Urothelium cell line (cell line): ENCODE data around the gene TCFL5.
A peak's percentile ranks its signal among the peaks of the same experiment; 100 is the strongest.

Source experiments
- DNase-seq: peaks from one replicate; pipeline ENCODE4 v3.0.0; 2011; ENCODE audit warnings: low spot score, mixed read lengths
- FAIRE-seq: peaks from 2 replicates; lab custom pipeline; 2011; peaks lifted over from hg19 to GRCh38; lab: Jason Lieb, UNC

Gene TCFL5

GRCh38 chr20:62801284-62802010 lies 60.2 kb downstream of the TCFL5 start:
- FAIRE-seq (no peak), DNase-seq (no peak)

GRCh38 chr20:62800314-62801259 lies 61.0 kb downstream of the TCFL5 start:
- no peak for DNase-seq
- FAIRE-seq: no peak

- no peak for FAIRE-seq
- no peak for DNase-seq
Measured at GRCh38 chr20:62799873-62800272, 61.7 kb downstream of the TCFL5 start.

- FAIRE-seq: no peak
- no peak for DNase-seq
Measured at GRCh38 chr20:62799459-62799858, 62.2 kb downstream of the TCFL5 start.

- DNase-seq: no peak
- no peak for FAIRE-seq
Measured at GRCh38 chr20:62799036-62799435, 62.6 kb downstream of the TCFL5 start.

GRCh38 chr20:62797671-62798532 lies 63.7 kb downstream of the TCFL5 start:
- FAIRE-seq: no peak
- DNase-seq: no peak

GRCh38 chr20:62796699-62797491 lies 64.7 kb downstream of the TCFL5 start:
- DNase-seq: no peak
- no peak for FAIRE-seq

- no peak for FAIRE-seq
- no peak for DNase-seq
Measured at GRCh38 chr20:62795023-62795761, 66.4 kb downstream of the TCFL5 start.

GRCh38 chr20:62794007-62794724 lies 67.5 kb downstream of the TCFL5 start:
- peak; percentile 81 for FAIRE-seq

GRCh38 chr20:62793757-62794006 lies 67.9 kb downstream of the TCFL5 start:
- no peak for FAIRE-seq

More at GRCh38 chr20:62794007-62794724, 67.5 kb downstream of the TCFL5 start:
- peak; percentile 99 for DNase-seq

GRCh38 chr20:62792940-62793756 lies 68.5 kb downstream of the TCFL5 start:
- FAIRE-seq: no peak
- no peak for DNase-seq

More at GRCh38 chr20:62793757-62794006, 67.9 kb downstream of the TCFL5 start:
- no peak for DNase-seq

GRCh38 chr20:62792182-62792939 lies 69.3 kb downstream of the TCFL5 start:
- peak; percentile 58 for DNase-seq
- no peak for FAIRE-seq

GRCh38 chr20:62791301-62792181 lies 70.1 kb downstream of the TCFL5 start:
- FAIRE-seq (no peak), DNase-seq (peak; percentile 91)
